NCI-H2081 treated with DMSO at 0.1 percent for 48 hours (cell line): ENCODE data around the gene FAM204A.

Experiments used
- DNase-seq: peaks from one replicate; lab custom pipeline; 2025; lab: John Stamatoyannopoulos, UW

FAM204A gene

DNA sequence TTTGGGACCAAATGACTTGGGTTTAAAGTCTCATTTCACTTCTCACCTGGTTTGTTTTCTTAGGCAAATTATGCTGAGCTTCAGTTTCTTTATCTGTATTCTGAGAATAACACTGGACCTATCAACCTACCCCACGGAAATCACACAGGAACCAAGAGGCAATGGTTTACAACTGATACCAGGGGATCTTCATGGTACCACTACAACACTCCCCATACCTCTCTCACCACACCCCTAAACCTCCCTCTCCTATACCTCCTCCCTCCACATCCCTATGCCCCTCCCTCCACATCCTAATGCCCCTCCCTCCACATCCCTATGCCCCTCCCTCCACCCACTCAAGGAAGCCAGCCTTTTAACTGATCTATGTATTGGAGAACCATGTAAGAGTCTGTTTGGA is 9.9 kb downstream of the FAM204A start:
- DNase-seq, result no peak

DNA sequence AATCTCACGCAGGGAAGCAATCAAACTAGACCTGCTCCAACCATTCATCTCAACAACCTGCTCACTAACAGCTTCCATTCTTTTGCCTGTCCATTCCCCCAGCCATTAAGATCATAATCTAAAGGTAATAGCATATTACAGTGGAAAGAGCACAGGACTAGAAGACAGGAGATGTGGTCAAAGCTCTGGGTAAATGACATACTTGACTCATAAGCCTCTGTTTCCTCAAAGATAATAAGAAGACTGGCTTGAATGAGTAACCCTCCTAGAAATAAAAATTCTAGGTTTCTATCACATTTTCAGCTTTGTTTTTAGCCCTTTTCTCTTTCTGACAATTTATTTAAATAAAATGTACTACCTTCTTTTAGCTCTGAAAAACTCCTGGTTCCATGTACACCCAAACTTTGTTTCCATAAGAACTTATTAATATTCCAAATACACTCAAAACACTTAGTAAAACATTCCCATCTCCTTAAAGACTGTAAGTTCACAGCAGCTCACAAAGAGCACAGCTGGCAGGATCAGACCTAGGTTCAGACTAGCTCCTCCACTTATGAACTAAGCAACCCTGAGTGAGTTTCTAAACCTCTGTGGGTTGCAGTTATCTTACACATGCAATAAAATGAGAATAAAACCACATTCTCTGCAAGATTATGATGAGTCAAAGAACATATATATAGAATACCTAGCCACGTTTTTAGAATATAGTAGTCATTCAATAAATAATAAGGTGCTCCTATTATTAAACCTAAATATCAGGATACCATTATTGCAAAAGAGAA is 11.6 kb downstream of the FAM204A start:
- DNase-seq, result no peak

DNA sequence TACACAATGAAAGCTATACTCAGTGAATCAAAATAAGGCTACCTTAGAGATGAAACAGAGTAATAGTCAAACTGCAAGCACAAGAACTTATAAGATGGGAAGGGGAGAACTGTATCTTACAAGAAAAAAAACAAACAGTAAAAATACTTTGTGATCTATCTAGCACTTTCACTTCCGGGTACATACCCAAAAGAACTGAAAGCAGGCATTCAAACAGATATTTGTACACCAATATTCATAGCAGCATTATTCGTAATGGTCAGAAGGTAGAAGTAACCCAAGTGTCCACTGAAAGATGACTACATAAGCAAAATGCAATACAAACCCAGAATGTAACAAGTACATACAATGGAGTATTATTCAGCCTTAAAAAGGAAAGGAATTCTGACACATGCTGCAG is 18.0 kb downstream of the FAM204A start:
- no peak for DNase-seq

DNA sequence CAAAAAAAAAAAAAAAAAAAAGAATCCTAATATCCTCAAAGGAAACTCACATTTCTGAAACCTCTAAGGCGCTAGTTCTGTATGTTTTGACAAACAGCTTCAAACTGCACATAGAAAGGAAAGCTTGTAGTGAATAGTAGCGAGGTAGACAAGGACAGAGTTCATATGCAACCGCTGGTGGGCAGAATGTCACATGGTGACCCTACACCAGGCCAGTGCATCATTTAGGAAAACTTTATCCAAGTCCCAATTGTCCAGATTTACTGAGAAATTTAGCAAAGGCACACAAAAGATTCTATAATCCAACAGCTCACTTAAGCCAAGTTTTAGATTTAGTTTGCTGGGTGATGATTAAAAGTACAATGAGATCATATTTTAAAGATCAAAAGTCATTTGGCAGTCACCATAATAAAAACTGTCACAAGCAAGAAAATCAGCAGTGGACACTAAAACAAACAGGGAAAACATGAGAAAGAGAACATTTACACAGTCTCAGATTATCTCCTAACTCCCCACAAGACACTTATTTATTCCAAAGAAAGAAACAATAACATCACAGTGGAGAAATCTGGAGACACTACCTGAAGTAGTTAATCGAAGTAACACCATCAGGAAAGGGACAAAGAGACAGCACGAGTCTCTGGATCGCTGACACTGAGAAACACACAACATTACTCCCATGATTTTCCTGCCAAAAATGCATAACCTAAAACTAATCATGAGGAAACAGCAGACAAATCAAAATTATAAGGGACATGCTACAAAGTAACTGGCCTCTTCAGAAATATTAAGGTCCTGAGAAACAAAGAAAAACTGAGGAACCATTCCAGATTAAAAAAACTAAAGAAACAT is 20.2 kb downstream of the FAM204A start:
- DNase-seq, result no peak

DNA sequence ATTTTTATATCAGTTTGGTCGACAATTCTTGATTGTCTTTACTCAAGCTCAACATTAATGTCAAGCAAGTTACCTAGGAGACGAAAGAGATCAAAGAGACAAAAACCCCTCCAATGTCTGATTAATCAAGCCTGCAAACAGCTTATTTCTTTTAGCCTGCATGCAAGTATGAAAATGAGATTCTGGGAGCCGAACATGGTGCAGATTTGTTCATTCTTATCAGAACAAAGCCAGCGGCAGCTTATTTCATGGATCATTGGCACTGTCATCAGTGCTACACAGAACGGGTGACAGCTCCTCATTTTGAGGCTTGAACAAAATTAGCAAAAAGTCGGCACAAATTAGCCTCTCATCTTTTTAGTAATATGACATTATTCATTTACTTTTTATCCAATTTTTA is 26.5 kb downstream of the FAM204A start:
- no peak for DNase-seq

DNA sequence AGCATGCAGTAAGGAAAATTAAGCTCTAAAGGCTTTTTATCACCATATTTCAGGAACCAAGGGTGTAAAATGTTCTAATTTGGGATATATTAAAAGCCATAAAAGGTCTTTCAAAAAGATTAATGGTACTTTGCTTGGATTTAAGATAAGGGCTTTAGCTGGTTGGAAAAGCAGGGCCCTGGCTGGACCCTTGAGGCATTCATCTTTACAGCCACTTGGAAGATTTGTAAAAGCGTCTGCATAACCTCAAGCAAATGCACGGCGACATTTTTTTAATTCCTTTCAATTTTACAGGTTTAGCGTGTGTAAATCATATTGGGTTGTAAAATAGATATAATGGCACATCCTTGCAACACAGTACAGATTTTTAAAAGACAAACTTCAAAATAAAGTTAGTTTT is 27.2 kb downstream of the FAM204A start:
- no peak for DNase-seq

DNA sequence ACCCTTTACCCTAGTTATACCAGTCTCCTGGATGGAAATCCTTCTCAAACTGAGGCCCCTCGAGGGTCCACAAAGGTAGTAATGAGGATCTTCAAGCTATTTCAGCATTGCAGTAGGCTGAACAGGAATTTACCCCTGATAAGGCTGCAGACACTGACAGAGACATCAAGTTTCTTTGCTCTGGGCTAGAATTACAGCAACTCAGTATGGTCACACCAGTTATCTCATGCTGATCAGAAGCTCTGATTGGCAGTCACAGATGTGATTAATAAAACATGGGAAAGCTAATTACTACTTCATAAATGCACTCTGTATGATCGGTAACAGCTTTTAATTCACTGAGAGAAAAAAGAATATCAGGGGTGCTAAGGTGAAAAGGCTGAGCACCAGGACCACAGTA is 30.6 kb downstream of the FAM204A start:
- DNase-seq, result no peak

DNA sequence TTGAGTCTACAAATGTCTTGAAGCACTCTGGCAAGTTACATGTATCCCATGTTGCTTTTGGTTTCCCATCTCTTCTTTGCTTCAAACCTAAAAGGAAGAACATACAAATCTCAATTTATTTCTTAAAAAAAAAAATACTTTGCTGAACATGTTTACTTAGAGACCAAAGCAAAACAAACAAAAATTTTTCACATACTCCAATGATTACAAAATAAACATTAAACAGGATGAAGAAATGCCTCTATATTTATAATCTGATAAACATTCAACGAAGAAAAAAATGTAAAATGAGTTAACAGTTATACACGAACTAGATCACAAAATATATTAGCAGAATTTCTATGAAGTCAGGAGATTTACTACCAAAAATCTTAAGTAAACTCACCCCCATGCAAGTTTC is 31.3 kb downstream of the FAM204A start:
- DNase-seq, result no peak

DNA sequence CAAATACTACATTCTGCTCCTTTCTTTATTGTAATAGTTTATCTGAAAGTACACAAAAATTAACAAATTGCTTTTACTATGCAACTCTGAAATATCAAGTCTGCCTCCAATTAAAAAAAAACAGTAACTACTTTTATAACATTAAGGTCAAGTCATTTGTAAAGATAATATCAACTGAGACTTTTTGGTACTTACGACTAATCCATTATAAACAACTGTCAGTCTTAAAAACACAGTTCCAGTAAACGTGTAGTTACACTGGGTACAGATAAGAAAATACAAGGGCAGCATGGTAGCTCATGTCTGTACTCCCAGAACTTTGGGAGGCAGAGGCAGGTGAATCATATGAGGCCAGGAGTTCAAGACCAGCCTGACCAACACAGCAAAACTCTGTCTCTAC is 32.2 kb downstream of the FAM204A start:
- DNase-seq, result no peak

DNA sequence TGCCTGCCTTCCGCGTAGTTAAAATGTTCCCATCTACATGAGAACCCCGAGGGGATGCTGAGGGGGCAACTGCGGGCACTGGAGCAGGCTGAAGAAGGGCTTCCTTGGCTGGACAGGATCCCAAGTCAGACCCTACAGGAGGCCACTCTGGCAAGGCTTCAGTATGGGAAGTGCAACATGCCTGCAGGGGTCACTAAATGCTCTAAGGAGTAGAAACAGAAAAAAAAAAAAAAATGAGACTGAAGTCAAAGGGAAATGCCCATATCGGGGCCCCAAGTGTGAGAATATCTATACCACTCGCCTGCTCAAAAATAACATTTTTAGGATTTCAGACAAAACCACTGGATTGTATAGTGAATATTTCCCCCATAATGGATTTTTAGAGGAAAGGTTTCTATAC is 33.5 kb downstream of the FAM204A start:
- no peak for DNase-seq

DNA sequence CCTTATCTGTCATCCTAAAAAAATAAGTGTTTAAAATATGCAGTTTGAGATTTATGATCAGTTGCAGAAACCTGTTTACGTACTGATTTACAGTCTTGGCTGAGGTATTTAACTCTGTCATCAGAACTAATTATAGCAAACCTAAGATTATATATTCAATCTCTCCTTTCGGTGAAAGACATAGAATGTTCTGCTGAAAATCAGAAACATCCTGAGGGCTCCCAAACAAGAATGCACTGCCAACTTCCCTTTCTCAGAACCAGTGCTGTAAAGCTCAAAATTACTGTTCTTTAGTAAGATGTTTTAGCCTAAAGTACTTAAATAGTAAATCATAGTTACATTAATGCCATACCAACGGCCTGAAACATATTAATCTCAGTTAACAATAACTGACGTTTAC is 34.3 kb downstream of the FAM204A start:
- no peak for DNase-seq

DNA sequence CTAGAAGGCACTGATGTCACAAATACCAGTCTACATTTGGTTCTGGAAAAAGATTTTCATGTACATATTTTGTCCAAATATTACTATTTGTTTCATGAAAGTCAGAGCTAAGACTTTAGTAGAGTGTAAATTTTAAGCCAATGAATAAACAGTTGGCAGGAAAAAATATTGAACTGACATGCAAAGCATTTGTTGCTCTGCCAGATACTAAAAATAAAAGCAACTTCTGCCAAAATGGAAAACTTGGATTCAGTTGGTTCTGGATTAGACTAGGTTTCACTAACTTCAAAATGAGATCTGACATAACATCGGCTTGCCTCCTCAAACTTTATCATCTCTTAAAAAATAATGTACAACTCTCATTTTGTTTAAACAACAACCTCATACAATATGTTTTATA is 34.9 kb downstream of the FAM204A start:
- DNase-seq, result no peak

DNA sequence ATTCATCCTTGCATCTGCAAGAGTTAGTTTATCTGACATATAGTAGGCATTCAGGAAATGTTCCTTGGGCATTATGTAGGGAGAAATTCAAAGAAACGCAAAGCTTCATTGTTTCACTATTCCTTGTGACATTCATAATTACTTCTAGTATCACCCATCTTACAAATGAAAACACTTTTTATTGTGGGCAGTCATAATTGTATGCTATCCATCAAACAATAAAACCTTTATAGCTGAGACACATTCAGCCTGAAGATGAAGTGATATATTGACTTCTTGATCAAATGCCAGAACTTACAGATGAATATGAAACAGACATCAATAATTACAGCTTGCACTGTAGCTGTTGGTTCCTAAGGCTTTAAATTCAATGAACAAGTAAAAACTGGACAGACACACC is 36.4 kb downstream of the FAM204A start:
- DNase-seq, result no peak

DNA sequence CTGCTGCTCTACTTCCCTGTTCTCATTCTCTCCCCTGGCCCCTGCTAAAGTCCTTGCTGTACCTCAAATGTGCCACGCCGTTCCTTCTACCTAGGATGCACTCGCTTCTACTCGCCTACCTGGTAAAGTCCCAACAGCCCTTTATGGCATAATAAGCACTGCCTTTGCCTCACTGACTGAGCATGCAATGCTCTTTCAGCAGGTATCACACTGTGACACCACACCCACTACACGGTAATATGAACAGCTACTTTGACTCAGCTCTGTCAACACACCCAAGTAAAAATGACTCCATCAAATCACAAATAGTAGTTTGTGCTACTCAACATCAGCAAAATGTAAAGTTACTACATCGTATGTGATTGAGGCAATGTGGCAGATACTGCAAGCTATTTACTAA is 37.6 kb downstream of the FAM204A start:
- DNase-seq, result no peak

DNA sequence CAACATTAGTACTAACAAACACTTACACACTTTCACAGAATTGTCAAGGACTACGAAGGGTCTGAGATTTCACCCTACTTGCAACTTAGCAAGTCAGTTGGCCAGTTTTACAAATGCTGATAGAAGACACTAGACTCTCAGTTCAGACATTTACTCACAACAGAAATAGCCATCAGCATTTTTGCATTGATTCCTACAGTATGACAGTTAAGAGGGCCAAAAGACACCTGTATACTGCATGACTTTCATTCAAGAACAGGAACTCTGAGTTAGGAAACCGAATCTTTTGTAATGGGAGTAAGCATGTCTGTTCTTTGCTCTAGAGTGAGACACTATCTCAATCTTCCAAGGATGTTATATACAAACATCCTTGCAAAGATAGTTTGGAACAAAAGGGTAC is 40.9 kb downstream of the FAM204A start:
- DNase-seq, result no peak

DNA sequence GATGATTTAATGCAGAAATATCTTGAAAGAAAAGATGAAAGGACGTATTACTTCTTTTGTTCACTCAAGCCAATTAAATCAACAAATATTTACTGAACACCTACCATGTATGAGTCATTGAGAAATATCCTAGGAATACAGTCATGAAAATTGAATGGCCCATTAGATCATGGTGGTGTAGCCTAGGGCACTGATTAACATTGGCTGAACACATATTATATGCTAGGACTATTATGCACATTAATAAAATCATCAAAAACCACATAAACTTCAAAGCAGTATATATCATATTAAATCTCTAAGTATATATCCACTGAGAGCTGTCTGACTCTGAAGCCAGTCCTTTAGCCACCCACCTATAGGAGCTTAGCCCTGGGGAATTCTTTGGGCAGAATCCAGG is 41.8 kb downstream of the FAM204A start:
- DNase-seq, result peak; percentile 8

DNA sequence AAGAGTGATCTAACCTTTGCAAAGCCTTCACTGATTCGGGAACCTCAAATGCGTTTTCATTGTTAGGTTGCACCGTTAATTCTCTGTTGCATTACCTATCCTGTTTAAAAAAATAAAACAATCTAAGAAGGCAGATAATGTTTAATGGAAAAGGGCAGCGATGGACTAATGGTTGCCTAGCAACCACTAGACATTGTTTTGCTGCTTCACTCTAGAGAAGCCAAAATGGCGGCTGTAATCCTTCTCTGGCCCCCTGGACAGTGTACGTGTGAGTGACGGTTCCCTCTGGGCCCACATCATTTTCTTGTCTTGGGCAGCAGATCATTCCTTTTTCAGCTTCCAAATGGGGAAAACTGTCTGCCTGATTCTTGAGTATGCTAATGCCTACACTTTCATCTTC is 43.3 kb downstream of the FAM204A start:
- DNase-seq, result no peak

DNA sequence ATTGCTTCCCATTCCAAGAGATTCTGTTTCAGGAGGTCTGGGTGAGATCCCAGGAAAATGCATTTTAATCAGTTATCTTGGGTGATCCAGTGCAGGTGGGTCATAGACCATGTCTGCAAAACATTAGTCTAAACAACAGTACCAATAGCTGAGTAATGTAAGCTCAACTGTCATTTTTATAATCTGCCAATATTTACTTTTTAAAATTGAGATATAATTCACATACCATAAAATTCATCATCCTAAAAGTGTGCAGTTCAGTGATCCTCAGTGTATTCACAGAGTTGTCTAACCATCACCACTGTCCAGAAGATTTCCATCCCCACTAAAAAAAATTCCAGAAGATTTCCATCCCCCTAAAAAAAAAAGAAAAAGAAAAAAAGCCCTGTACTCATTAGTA is 51.0 kb downstream of the FAM204A start:
- DNase-seq, result no peak

DNA sequence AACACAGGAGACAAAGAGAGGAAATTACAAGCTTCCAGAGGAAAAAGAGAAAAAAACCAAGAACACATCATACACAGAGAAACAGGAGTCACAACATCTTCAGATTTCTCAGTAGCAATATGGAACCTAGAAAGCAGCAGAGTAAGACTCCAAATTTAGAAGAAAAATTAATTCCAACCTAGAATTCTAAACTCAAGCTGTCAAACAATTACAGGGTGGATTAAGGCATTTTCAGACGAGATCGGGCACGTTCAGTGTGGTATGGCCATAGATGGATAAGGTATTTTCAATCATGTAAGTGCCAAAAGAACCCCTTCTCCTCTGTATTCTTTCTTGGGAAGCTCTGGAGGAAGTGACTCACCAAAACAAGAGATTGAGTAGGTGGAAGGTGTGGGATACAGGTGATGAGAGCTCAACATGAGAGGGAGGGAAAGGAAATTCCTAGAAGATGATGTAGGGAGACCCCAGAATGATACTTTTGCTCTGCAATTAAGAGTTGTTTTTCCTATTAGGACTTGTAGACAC is 51.6 kb downstream of the FAM204A start:
- DNase-seq, result no peak

DNA sequence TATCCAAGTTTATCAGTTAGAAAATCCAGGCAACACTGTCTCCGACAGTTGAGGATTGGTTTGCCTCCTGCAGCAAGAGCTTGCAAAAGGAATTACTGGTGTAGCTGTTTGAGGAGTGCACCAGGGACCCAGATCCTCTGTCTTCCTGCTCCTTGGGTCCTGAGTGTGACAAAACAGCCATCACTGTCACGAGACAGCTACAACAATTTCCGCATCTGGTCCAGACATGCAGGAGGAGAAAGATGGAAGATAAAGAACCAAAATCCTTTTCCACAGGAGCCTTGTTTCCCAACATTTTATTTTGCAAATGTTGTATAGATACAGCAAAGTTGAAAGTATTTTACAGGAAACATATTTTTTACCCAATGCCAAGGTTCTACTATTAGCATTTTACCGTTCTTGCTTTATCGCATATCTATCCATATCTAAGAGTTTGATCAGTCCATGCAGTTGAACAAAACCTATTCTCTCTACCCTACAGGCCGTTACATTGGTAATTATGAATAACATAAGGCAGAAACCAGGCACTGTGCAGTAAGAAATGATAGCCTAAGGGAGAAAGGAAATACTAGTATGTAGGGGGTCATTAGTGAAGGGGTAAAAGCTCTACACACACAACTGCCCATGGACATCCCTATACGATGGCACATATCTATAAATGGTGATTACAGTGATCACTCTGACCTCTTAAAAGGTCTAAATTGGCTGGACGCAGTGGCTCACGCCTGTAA is 54.9 kb downstream of the FAM204A start:
- DNase-seq, result no peak

DNA sequence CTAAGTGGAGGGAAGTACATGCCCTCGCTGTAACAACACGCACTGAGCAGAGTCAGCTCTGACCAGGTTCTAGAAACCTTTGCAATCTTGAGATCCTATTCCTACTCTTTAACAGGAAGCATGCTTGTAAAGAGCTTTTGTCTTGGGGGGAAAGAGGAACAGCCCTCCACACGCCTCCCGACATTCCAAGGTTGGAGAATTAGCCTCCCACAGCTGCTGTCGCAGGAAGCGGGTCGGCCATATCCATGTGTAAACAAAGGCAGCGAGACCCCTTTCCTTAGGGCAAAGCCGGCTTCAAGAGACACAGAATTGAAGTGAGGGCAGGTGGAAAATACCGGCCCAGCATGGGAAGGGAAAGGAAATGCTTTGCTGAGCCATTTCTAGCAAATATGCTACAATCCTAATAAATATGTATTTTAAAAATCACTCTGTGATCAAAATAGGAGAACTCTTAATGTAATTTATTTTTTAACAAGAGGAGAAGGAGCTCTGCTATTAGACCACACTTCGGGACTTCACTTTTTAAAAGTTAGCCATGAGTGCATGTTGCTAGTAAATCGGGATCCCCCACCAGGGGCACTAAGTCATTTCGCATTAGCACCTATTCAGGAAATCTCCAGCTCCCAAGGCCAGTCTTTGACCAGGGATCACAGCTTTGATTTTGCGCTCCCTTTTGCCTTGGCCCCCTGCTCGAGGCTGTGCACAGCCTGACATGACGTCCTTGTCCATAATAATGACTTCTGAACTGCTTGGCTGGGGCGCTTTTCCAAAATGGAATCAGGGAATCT is 55.9 kb downstream of the FAM204A start:
- DNase-seq, result no peak

DNA sequence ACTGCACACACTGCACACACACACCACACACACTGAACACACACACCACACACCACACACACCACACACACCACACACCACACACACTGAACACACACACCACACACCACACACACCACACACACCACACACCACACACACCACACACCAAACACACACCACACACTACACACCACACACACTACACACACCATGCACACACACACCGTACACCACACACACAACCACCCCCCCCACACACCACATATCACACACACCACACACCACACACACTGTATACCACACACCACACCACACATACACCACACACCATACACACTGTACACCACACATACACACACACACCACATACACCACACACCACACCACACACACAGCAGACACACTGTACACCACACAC is 59.5 kb downstream of the FAM204A start:
- DNase-seq, result no peak
